Fibroblast of gingiva (primary cell): ENCODE measurements around the gene VAC14.

Source experiments
- DNase-seq: peaks from one replicate; pipeline ENCODE4 v3.0.0-alpha.2; 2011; ENCODE audit warnings: low read depth

Gene VAC14

GRCh38 chr16:70725024-70725911, 75.7 kb downstream of the VAC14 start:
- DNase-seq: no peak

DNA sequence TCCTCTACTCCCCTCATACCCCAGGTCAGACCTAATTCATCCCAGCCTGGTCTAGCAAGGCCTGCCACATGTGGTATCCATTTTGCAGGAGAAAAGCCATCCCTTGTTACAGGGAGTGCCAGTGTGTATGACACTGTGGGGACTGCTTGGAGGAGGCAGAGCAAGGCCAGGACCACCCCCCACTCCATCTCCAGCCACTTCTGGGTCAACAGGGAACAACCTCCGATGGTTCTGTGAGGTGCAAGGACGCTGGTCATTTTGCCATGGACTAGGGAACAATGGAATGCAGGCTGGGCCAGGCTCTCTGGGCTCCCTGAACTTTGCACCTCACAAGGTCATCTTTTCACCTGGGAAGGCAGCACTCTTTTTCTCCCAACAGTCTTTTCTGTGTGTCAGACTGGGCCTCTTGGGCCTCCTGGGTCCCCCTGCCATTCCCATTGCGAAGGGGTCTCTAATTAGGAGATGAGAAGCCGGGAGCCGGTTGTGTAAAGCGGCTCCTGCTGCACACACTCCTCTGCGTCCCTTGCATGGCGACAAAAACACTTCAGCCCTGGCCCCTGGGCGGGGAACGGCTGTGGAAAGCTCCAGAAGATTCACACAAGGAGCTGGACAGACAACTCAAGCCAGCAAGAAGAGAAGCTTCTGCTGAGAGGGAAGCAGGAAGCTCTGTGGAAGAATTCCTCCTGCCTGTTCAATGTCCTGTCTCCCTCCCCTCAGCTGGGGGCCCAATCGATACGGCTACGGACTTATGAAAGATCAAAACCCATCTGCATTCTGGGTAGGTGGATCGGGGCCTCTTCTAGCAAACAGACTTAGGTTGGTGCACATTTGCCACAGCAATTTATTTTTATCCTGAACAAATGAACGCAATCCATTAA, 76.6 kb downstream of the VAC14 start:
- DNase-seq: no peak

DNA sequence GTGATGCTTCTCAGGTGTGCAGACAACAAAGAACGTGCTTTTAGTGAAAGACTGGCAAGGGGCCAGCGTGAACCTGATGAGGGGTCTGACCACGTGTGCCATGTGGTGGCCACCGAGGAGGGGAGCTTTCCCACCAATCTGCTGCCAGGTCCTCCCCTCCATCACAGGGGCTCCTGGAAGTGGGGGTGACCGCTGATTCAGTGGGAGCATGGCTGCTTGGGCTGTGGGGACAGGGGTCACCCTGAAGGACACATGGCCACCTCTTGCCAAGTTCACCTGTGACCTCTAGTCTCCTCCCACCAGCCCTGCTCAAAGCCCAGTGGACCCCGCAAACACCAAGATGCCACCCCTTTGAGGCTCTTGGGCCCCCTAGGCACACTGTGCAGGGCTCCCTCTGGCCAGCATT, 77.2 kb downstream of the VAC14 start:
- DNase-seq: no peak

DNA sequence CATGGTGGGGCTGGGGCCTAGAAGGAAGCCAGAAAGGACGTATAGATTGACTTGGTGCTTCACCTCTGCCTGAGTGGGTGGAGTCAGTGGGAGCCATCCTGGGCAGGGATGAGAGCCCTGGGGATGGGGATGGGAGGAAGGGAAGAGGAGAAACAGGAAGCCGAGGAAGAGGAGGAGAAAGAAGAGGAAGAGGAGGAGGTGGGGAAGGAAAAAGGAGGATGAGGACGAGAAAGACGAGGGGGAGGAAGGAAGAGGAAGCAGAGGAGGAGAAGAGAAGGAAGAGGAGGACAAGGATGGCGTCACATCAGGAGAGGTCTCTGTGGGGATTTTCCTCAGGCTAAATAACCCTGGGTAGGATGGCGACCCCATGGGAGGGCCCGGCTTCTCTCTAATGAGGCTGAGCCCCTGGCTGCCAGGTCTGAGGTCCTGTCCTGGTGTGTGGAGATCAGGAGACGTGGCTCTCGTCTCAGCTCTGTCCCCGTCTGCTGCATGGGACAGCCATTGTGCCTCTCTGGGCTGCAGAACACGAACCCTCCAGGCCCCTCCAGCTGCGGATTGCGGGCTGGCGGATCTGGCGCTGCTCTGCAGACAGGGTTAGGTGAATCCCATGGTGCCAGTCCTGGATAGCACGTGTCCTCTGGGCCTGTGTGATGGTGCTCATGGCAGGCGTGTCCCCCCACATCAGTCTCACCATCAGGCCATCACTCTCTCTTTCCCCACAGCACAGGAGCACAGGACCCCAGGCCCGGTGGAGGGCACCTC, 79.6 kb downstream of the VAC14 start:
- DNase-seq: no peak

GRCh38 chr16:70720425-70721201, 80.3 kb downstream of the VAC14 start:
- DNase-seq: no peak

- DNase-seq: no peak
Measured at GRCh38 chr16:70717065-70717464, 83.9 kb downstream of the VAC14 start.

GRCh38 chr16:70715860-70716357, 85.0 kb downstream of the VAC14 start:
- DNase-seq: peak; percentile 75

DNA sequence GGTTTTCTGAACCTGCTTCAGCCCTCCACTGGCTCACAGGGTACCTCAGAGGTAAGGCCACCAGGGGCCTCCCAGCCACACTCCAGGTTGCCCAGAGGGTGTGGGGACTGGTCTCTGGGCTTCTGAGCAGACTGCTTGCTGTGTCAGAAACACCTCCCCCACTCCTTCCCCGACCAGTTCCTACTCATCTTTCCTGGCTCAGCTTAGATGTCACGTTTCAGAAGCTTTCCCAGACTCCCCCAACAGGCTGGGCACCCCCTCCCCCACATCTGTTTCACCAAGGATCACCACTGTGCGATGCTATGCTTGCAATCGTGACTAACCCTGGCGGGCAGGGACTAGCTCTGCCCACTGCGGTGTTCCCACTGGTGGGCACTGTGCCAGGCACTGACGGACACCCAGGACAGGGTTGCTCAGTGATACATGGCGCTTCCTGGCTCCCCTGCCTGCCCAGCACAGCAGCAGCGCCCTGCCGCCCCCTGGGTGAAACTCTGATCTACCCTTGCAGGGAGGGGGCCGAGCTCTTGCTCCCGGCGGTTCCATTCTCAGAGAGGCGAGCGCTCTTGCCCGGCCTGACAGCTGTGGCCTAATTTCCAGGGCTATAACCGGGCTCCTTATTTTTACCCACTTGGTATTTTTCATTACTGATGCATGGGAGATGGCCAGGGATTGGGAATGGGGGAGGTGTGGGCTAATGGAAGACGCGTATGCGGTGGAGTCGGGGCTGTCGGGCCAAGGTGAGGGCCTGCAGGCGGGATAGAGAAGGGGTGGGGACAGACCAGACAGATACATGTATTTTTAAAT, 85.7 kb downstream of the VAC14 start:
- peak; percentile 100 for DNase-seq

GRCh38 chr16:70714581-70715054, 86.3 kb downstream of the VAC14 start:
- DNase-seq: no peak

DNA sequence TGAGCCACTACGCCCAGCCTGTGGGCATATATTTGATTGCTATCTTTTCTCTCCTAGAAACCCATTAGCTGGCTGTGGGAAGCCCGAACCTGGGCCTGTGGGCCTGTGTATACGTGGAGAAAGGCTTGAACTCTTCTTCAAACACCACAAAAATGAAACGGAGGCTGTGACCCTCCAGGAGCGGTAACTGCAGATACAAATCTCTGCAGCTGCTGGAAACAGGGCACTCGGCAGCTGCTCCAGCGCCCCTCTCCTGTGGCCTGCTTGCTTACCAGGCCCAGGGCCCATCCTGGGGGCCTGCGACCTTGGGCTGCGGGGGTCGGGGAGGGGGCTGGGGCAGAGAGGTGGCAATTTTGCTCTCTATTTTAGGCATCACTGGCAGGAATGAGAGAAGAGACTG, 87.1 kb downstream of the VAC14 start:
- no peak for DNase-seq

- no peak for DNase-seq
Measured at GRCh38 chr16:70713342-70713741, 87.6 kb downstream of the VAC14 start.

GRCh38 chr16:70712942-70713341, 88.0 kb downstream of the VAC14 start:
- no peak for DNase-seq

DNA sequence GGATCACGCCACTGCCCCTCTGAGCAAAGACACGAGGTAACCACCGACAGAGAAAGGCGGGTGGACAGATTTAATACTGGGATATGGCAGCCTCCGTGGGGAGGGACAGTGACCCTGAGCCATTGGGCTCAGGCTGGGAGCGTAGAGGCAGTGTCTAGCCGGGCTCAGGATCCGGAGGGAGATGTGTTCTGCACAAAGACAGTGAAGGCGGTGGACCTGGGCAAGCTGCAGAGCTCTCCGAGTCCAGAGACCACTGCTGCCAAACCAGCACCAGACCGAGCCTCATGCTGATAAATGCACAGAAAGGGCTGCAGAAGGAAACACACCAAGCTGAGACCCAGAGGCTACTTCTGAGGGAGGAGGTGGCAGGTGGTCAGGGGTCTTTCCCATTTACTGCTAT, 88.6 kb downstream of the VAC14 start:
- DNase-seq: no peak

DNA sequence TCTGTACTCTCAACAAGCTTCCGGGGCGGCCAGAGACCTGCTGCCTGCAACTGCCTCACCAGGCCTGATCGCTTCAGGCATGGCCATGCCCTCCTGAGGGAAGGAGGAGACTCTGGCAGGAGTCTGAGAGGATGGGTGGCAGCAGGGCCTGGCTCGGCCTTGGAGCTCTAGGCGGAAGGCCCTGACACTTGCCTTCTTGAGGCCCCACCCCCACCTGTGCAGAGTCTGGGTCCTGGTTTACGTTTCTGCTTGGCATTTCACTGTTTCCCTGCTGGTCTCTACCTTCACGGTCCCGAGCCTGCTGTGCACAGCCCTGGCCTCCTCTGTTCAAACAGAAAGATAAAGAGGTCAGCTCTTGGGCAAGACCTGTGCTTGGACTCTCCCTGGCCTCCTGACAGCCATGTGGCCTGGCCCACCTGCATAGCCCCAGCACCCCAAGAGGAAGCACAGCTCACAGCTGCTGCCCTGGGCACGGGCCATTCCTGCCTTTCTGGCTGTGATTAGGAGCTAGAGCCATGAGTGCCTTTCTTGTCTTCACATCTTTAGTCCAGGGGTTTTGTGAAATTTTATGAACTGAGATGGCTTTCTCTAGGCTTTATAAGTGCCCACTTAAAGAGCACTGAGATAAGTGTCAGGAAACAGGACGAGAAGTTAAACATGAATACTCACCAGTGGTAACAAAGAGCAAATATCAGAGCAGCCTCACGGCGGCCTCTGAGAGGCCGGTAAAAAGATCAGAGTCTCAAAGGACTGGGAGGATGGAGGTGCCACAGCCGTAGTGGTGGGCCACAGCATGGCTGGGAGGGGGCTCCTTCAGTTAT, 89.5 kb downstream of the VAC14 start:
- DNase-seq: no peak

- no peak for DNase-seq
Measured at GRCh38 chr16:70710422-70711210, 90.3 kb downstream of the VAC14 start.

DNA sequence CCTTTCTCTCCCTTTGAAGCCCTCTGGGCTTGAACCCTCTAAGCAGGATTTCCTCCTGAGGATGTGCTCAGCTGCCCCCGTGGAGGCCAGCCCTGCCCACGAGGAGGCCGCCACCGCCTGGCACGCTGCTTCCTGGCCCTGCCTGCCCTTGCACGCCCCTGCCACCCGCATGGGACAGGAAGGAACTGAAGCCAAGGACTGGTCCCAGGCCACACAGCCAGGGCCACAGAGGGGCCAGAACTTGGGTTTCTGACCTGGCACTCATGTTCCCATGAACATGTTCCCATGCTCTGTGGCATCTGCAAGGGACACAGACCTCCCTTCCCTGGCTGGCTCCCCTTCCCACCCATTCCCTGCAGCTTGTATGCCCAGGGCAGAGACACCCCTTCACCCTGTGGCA, 91.0 kb downstream of the VAC14 start:
- no peak for DNase-seq

- DNase-seq: no peak
Measured at GRCh38 chr16:70709457-70709856, 91.5 kb downstream of the VAC14 start.

DNA sequence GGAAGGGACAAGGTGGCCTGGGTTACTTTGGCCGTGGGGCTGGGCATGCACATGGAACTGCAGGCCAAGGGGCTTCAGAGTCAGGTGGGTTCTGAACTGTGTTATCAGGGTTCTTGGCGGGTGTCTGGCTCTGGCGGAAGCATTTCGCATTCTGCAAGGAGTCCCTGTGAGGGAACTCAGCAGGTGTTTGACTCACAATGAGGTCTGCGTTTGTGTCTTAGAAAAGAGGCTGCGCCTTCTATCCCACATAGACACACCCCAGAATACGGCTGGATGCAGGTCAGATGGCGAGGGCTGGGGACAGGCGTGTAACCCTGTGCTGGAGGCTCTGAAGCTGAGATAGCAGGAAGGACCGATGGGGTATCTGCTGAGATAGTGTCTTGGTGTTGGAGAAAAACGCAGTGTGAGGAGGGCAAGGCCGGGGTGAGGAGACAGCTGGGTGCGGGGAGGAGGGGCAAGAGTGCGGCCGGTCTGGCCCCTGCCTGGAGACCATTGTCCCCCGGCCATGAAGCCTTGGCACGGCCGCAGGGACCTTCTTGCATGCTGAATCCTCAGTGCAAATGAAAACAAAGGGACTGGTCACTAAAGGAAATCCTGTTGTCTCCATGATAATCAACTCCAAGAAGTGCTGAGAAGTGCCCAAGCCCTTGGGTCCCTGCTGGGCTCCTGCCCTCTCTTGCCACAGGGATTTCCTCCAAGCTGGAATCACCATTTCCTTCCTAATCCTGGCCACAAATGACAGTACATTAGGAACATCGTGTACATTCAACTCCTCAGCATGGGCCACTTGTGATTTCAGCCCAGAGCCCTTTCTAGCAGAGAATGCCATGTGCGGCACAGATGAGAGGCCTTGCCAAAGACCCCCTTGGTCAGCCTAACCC, 92.4 kb downstream of the VAC14 start:
- no peak for DNase-seq
